ENCODE measurements around the gene MDH1B.
"Not testable (repeated sequence)": the region's sequence is repeated elsewhere in the genome, so short reads cannot be mapped to it uniquely, and the experiment has no call there.

The MDH1B gene

GRCh38 chr2:206765242-206766056 is at the start of gene MDH1B, which contains the start of gene FASTKD2:
TSS of gene MDH1B (minus strand) at chr2:206765328. CDS start at chr2:206765271, 57 bp downstream.
TSS of gene FASTKD2 (plus strand) at chr2:206765606. CDS start at chr2:206766694, 1,088 bp downstream.
- DNase-seq (ENCODE audit: low read depth in 2 of 2): peak; percentile 38 to 61

- no peak for DNase-seq (ENCODE audit: low read depth in 2 of 2)
Measured at GRCh38 chr2:206814498-206814897, 49.4 kb upstream of the MDH1B start.

DNA sequence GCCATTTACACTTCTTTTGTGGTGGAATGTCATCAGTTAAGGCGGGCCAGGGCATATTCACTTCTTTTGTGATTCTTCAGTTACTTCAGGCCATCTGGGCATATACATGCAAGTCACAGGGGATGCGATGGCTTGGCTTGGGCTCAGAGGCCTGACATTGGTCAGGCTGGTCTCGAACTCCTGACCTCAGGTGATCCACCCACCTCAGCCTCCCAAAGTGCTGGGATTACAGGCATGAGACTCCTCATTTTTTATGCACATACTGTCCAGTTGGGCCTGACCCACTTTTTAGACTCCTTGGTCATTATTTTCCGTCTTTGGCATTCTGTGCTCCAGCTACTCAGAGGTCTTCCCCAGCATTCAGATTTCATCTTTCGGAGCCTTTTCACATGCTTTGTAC is 47.3 kb upstream of the MDH1B start:
- not testable (repeated sequence) for DNase-seq (ENCODE audit: low read depth in 2 of 2)

- DNase-seq (ENCODE audit: low read depth in 2 of 2): not testable (repeated sequence)
Measured at GRCh38 chr2:206807624-206808023, 42.5 kb upstream of the MDH1B start.

- no peak for DNase-seq (ENCODE audit: low read depth in 2 of 2)
Measured at GRCh38 chr2:206805887-206806607, 40.9 kb upstream of the MDH1B start.

DNA sequence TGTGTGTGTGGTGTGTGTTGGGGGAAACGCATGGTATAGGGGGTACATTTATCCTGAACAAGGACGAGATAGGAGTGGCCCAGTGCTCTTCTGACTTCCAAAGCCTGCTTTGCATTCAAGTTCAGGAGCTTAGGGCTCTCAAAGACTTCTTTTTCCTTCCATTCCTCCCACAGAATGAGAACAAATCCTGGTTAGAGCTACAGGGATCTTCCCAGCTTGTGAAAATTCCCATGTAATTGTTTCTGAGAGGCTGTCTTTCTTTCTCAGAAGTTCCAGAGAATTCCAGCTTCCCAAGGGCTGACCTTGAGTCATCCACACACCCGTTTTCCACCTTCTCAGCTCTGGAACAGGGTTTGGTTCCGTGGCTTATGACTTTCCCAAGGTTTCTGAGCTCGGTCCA is 39.2 kb upstream of the MDH1B start:
- DNase-seq (ENCODE audit: low read depth in 2 of 2): no peak

GRCh38 chr2:206802654-206803514 is 37.8 kb upstream of the MDH1B start:
- DNase-seq (ENCODE audit: low read depth in 2 of 2): no peak

- no peak for DNase-seq (ENCODE audit: low read depth in 2 of 2)
Measured at GRCh38 chr2:206801418-206802189, 36.5 kb upstream of the MDH1B start.

DNA sequence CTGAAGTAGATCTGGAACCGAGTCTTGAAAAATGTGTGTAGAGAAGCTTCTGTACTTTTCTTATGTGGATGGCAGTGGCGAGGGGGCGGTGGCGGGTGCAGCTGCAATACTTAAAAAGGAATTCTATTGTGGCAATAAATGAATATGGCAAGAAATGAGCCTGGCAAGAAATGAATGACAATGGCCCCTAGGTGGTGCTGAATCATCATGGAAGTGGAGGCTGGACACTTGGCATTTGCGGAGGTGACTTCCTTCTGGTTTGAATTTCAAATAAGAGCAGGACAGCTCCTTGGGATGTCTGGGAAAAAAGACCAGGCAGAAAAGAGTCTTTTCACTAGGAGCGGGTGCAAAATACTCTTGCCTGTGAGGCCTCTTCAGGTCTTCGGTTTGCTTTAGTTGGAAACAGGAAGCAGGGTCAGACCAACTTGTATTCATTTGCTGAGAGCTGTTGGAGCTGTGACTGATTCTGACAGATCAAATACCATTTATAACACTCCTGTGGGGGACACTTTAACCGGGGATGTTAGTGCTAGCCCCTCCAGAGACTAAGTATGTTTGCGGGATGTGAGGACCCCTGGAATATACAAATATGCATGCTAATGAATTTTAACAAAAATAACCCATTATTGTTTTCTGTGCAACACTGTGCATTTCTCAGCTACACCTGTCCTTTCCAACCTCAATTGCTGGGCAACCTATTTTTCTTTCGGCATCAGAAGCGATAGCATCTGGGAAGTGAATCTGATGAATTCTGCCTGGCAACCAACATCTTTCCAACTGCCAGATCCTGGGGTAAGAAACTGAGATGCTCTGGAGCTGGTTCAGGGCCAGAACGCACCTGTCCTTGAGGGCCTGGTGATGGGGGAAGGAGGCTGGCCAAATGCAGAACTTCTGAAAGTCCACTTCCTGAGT is 35.6 kb upstream of the MDH1B start:
- peak in 1 of 2 donors; percentile 21 for DNase-seq (ENCODE audit: low read depth in 2 of 2)

- no peak for DNase-seq (ENCODE audit: low read depth in 2 of 2)
Measured at GRCh38 chr2:206799083-206799482, 34.0 kb upstream of the MDH1B start.

- no peak for DNase-seq (ENCODE audit: low read depth in 2 of 2)
Measured at GRCh38 chr2:206798000-206798399, 32.9 kb upstream of the MDH1B start.

- DNase-seq (ENCODE audit: low read depth in 2 of 2): no peak
Measured at GRCh38 chr2:206797376-206797775, 32.2 kb upstream of the MDH1B start.

- DNase-seq (ENCODE audit: low read depth in 2 of 2): no peak
Measured at GRCh38 chr2:206792645-206793044, 27.5 kb upstream of the MDH1B start.

- no peak for DNase-seq (ENCODE audit: low read depth in 2 of 2)
Measured at GRCh38 chr2:206790311-206790935, 25.3 kb upstream of the MDH1B start.

DNA sequence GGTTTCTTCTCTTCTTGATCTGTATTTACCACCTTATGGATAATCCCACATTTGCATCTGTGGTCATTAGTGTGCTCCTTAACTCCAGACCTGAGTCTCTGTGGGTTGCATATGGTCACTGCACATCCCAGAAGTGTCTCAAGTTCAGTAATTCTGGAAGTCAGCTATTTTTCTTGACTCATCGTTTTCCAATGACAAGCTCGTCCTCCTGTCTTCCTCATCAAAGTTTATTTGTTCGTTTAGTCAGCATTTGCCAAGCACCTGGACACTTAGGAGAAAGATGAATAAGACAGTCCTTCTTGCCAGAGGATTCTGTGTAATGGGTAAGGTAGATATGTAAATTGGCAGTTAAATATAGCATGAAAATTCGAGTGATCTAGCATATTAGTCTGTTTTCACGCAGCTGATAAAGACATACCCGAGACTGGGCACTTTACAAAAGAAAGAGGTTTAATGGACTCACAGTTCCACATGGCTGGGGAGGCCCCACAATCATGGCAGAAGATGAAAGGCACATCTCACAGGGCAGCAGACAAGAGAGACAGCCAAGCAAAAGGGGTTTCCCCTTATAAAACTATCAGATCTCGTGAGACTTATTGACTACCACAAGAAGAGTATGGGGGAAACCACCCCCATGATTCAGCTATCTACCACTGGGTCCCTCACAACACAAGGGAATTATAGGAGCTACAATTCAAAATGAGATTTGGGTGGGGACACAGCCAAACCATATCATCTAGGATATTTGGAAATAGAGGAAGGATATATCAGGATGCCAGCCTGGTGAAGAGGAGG is 19.6 kb upstream of the MDH1B start:
- no peak for DNase-seq (ENCODE audit: low read depth in 2 of 2)

DNA sequence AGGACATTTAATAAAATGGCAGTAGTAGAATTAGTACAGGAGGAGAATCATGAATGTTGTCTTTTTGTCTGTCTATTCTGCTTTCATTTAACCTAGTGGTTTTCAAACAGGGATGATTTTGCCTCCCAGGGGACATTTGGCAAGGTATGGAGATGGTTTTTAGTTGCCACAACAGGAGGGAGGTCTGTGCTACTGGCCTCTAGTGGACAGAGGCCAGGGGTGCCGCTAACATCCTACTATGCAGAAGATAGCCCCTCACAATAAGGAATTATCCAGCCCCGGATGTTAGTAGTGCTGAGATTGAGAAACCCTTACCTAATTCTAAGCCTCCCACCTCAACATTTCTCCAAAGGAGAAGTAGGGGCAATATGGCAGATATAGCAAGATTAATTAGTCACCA is 18.6 kb upstream of the MDH1B start:
- no peak for DNase-seq (ENCODE audit: low read depth in 2 of 2)

DNA sequence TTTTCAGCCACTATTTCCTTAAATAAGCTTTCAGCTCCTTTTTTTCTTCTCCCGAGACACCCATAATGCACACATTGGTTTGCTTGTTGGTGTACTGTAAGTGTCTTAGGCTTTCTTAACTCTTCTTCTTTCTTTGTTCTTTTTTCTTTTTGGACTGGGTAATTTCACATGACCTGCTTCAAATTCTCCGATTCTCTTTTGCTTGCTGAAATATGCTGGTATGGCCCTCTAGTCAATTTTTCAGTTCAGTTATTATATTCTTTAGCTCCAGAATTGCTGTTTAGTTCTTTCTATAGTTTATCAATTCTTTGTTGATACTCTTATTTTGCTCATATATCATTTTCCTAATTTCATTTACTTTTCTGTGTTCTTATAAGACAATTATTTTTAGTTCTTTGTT is 15.5 kb upstream of the MDH1B start:
- no peak for DNase-seq (ENCODE audit: low read depth in 2 of 2)

DNA sequence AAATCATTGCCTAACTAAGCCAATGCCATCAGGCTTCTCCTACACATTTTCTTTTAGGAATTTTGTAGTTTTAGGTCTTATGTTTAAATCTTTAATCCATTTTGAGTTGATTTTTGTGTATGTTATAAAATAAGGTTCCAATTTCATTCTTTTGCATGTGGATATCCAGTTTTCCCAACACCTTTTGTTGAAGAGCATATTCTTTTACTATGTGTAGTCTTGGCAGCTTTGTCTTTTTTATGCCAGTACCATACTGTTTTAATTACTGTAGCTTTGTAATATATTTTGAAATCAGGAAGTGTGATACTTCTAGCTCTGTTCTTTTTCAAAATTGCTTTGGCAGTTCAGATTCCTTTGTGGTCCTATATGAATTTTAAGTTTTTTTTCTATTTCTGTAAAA is 11.3 kb upstream of the MDH1B start:
- no peak for DNase-seq (ENCODE audit: low read depth in 2 of 2)

DNA sequence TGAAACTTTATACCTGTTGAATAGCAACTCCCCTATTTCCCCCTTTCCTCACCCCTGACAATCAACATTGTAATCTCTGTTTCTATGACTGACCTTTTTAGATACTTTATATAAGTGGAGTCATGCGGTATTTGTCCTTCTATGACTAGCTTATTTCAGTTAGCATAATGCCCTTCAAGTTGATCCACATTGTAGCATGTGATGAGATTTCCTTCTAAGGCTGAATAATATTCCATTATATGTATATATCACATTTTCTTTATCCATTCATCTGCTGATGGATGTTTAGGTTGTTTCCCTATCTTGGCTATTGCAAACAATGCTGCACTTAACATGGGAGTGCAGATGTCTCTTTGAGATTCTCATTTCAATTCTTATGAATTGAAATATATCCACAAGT is 9.7 kb upstream of the MDH1B start:
- no peak for DNase-seq (ENCODE audit: low read depth in 2 of 2)
